Breast epithelium (tissue), 4 donors: ENCODE measurements around the gene PHKB. TPM values are rescaled to one million over a fixed set of nuclear protein-coding genes. Genes with fewer than 3 reads are reported as not detected.

Experiments used
- DNase-seq, 2 donors: peaks; one replicate each; pipeline ENCODE4 v3.0.0-alpha.2; 2019; ENCODE audit warnings: low spot score in 2 of 2
- H3K27ac ChIP-seq, 2 donors: fragments of 200-600 bp; sonication (generic) in 1 of 2; one replicate each; pipeline ENCODE4 v1.5.1; 2016 to 2019; ENCODE audit warnings: mild to moderate bottlenecking in 1 of 2
- H3K27me3 ChIP-seq, 2 donors: fragments of 200-600 bp; sonication (generic) in 1 of 2; one replicate each; pipeline versions ENCODE4 v1.5.1 to v1.6.0; 2017 to 2019; ENCODE audit warnings: control low read depth in 1 of 2, mild to moderate bottlenecking in 1 of 2
- H3K36me3 ChIP-seq: fragments of 200-600 bp; one replicate; pipeline ENCODE4 v1.5.1; 2019
- H3K4me1 ChIP-seq, 2 donors: fragments of 200-600 bp; sonication (generic); one replicate each; pipeline ENCODE4 v1.5.1; 2016 to 2019; ENCODE audit warnings: control low read depth in 1 of 2
- H3K4me3 ChIP-seq, 3 donors: fragments of 200-600 bp; sonication (generic); 1 replicate in 2 of 3; 2 replicates in 1 of 3; pipeline ENCODE4 v1.5.1; 2016 to 2019; ENCODE audit warnings: mild to moderate bottlenecking in 3 of 3, moderate library complexity in 2 of 3
- H3K9me3 ChIP-seq, 2 donors: fragments of 200-600 bp; sonication (generic) in 1 of 2; one replicate each; pipeline ENCODE4 v1.5.1; 2016 to 2019; ENCODE audit warnings: control low read depth in 1 of 2
- CTCF ChIP-seq, 3 donors: fragments of 450-650 bp; IDR thresholded peaks; one replicate each; pipeline ENCODE4 v1.5.1; 2016 to 2017; ENCODE audit warnings: antibody characterized with exemption in 3 of 3, mild to moderate bottlenecking in 3 of 3, moderate library complexity in 3 of 3
- POLR2A ChIP-seq: fragments of 450-650 bp; IDR thresholded peaks from one replicate; pipeline ENCODE4 v1.6.1; 2016; ENCODE audit warnings: antibody characterized with exemption, mild to moderate bottlenecking, moderate library complexity
- POLR2AphosphoS5 ChIP-seq, 3 donors: sonication (generic); formaldehyde crosslinking; IDR thresholded peaks; one replicate each; pipeline ENCODE4 v1.6.1; 2017; ENCODE audit warnings: antibody characterized with exemption in 3 of 3
- intact Hi-C: fragments of 100-400 bp; cut with DNase I; formaldehyde crosslinking; loops from one replicate; pipeline ENCODE4 v1.15.1; 2023; ENCODE audit warnings: low total_unique reads
- total RNA-seq, 3 donors: library from RNA; depleted of rRNA; stranded (reverse); fragments of >200 nt; gene quantifications; one replicate each; pipeline ENCODE4 v1.1.0, GENCODE V29; 2016

Gene PHKB
- total RNA-seq, 3 donors from 2014 or later: 77.9 to 111 (median 78.3) TPM

- Histone ChIP-seq H3K27ac (no peak overlapping the region), H3K27me3 (no peaks in the 10 kb centered on the region), H3K36me3 (no peaks in the 10 kb centered on the region), H3K4me3 (no peak overlapping the region), H3K4me1 (no peaks in the 10 kb centered on the region), H3K9me3 (no peaks in the 10 kb centered on the region)
- intact Hi-C loops: no loop called here
- no peak for TF ChIP-seq POLR2A
- TF ChIP-seq CTCF (IDR thresholded peaks at IDR 0.05): no peak
- no peak for TF ChIP-seq POLR2AphosphoS5 (IDR thresholded peaks at IDR 0.05)
- no peak for DNase-seq
These were observed 125.0 kb downstream of the PHKB start for GRCh38 chr16:47586121-47586520.

GRCh38 chr16:47590472-47590871 lies 129.3 kb downstream of the PHKB start:
- no peak for DNase-seq
- Histone ChIP-seq H3K27ac (no peak overlapping the region), H3K36me3 (no peaks in the 10 kb centered on the region), H3K4me3 (no peak overlapping the region), H3K4me1 (no peaks in the 10 kb centered on the region), H3K27me3 (no peaks in the 10 kb centered on the region), H3K9me3 (no peaks in the 10 kb centered on the region)
- intact Hi-C loops: no loop called here
- TF ChIP-seq POLR2AphosphoS5 (IDR thresholded peaks at IDR 0.05) (no peak), POLR2A (no peak), CTCF (IDR thresholded peaks at IDR 0.05) (no peak)

GRCh38 chr16:47592232-47592631 lies 131.1 kb downstream of the PHKB start:
- H3K4me1 ChIP-seq: no peaks in the 10 kb centered on the region

GRCh38 chr16:47599512-47599911 lies 138.4 kb downstream of the PHKB start:
- intact Hi-C loops: no loop called here
- Histone ChIP-seq H3K36me3 (no peaks in the 10 kb centered on the region), H3K4me1 (no peaks in the 10 kb centered on the region), H3K4me3 (no peak overlapping the region), H3K9me3 (no peaks in the 10 kb centered on the region), H3K27me3 (no peaks in the 10 kb centered on the region), H3K27ac (no peak overlapping the region)
- TF ChIP-seq POLR2A: no peak
- no peak for TF ChIP-seq POLR2AphosphoS5 (IDR thresholded peaks at IDR 0.05)
- TF ChIP-seq CTCF (IDR thresholded peaks at IDR 0.05): no peak
- no peak for DNase-seq

More at GRCh38 chr16:47592232-47592631, 131.1 kb downstream of the PHKB start:
- intact Hi-C loops: no loop called here
- Histone ChIP-seq H3K9me3 (no peaks in the 10 kb centered on the region), H3K4me3 (no peak overlapping the region), H3K27me3 (no peaks in the 10 kb centered on the region), H3K27ac (no peak overlapping the region), H3K36me3 (no peaks in the 10 kb centered on the region)
- TF ChIP-seq POLR2AphosphoS5 (IDR thresholded peaks at IDR 0.05) (no peak), CTCF (IDR thresholded peaks at IDR 0.05) (no peak), POLR2A (no peak)
- no peak for DNase-seq

- intact Hi-C loops: no loop called here
- no peaks in the 10 kb centered on the region for H3K27me3 ChIP-seq
These were observed 139.2 kb downstream of the PHKB start for GRCh38 chr16:47600376-47600775.

More at GRCh38 chr16:47600376-47600775, 139.2 kb downstream of the PHKB start:
- Histone ChIP-seq H3K4me1 (no peaks in the 10 kb centered on the region), H3K9me3 (no peaks in the 10 kb centered on the region), H3K36me3 (no peaks in the 10 kb centered on the region), H3K27ac (no peak overlapping the region), H3K4me3 (no peak overlapping the region)
- DNase-seq: no peak
- TF ChIP-seq POLR2AphosphoS5 (IDR thresholded peaks at IDR 0.05) (no peak), POLR2A (no peak), CTCF (IDR thresholded peaks at IDR 0.05) (no peak)
